NCI-H1417 treated with DMSO at 0.1 percent for 48 hours (cell line): ENCODE data around the gene CCNT2.
"Not testable (repeated sequence)": the region's sequence is repeated elsewhere in the genome, so short reads cannot be mapped to it uniquely, and the experiment has no call there.

Experiments used
- DNase-seq: peaks from one replicate; lab custom pipeline; 2025; lab: John Stamatoyannopoulos, UW

CCNT2 gene

DNA sequence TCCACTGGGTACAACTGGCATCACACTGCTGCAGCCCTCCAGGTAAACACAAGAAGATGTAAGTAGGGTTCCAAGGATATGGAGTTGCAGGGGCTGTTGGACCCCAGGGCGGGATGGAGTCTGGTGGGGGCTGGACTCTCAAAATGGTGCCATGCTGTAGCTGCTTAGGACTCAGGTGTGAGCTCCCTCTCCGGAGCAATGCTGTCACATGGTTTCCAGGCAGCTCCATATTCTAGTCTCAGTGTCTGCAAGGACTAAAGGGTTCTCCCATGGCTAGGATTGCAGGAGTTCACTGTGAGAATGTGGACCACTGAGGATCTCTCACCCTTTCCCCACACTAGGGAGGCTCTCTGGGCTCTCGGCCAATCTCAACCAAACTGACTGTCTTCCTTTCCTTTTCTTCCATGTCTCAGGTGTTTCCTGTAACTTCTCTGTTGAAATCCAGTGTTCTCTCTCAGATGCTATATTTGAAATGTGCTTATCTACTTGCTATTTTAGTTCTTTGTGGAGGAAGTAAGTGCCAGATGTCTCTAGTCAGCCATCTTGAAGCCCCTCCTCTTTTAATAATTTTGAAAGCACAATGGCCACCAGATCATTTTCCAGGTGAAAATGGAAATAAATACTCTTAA lies 57.6 kb downstream of the CCNT2 start:
- no peak for DNase-seq

DNA sequence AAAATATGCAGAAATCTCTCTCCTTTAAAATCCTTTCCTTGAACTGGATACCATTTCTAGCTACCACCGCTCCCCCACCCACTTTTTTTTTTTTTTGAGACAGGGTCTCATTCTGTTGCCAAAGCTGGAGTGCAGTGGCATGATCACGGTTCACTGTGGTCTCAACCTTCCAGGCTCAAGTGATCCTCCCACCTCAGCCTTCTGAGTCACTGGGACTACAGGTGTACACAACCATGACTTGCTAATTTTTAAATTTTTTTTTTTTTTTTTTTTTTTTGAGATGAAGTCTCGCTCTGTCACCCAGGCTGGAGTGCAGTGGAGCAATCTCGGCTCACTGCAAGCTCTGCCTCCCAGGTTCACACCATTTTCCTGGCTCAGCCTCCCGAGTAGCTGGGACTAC lies 58.5 kb downstream of the CCNT2 start:
- not testable (repeated sequence) for DNase-seq

GRCh38 chr2:134979221-134979620 lies 60.6 kb downstream of the CCNT2 start:
- DNase-seq = no peak

GRCh38 chr2:134980639-134981038 lies 62.0 kb downstream of the CCNT2 start:
- DNase-seq = no peak

DNA sequence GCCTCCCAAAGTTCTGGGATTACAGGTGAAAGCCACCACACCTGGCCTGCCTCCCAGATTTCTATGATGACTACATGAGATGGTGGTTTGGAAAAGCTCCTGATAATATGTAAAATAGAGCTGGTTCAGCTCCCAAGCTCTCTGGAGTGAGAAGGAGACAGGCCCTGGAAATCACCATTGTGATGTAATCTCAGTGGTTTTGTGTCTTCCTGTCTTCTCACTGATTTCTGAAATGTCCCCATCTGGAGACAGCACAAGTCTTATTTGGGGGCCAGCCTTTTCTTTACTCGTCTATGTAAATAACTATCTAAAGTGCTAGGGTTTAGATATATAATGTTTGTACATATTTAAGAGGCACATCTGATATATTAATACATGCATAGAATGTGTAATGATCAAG lies 64.0 kb downstream of the CCNT2 start:
- no peak for DNase-seq

- DNase-seq = no peak
Observed at GRCh38 chr2:134985061-134985460, 66.4 kb downstream of the CCNT2 start.

- no peak for DNase-seq
Observed at GRCh38 chr2:134988994-134989605, 70.5 kb downstream of the CCNT2 start.

DNA sequence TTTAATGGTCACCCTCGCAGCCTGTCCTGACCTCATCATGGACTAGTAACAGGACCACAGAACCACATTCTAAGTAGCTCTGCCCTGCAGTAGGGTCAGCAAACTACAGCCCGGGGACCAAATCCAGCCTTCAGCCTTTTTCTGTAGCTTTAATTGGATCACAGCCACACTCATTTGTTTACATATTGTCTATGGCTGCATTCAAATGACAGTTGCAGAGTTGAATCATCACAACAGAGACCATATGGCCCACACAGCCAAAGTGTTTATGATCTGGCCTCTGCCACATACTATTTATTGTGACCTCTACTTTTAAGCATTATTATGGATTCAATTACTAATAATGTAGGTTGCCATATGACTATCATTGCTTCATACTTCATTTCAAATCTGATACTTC lies 80.9 kb downstream of the CCNT2 start:
- no peak for DNase-seq

- no peak for DNase-seq
Observed at GRCh38 chr2:135002836-135003235, 84.2 kb downstream of the CCNT2 start.

DNA sequence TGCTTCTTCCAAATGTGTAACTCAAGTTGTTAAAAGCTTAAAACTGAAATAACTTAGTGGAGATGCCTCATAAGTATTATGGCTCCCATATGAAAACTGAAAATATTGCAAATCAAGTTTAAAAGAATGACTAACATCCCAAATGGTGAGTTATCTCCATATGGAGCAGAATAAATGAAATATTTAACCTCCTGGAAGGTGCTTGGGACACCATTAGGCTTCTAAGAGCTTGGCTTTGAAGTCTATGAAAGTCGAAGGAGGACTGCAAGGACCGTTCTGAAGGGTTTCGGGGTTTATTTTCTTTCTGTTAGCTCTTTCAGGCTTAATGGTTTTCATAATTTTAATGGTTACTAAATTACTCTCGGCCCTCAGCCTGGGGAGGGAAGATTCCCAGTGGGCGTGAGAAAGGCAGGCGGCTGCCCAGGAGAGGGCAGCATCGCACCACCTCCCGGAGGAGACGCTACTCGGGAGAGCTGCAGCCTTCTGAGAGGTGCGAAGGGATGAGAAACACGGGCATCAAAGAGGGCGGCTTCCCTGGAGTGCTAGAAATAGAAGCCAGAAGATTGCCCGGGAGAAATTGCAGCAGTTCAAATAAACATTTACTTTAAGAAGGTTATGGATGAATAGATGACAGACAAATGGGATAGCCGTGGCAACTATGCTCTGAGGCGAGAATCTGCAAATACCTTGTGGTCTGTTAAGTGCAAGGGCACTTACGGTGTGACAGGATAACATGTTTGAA lies 85.6 kb downstream of the CCNT2 start:
- no peak for DNase-seq

GRCh38 chr2:135005753-135006152 lies 87.1 kb downstream of the CCNT2 start:
- DNase-seq = no peak
